TTC549 (cell line): Measurements from ENCODE around the gene MCAT.

ENCODE experiments used
- FAIRE-seq: peaks from 2 replicates; lab custom pipeline; 2012; peaks lifted over from hg19 to GRCh38; lab: Jason Lieb, UNC

MCAT gene

DNA sequence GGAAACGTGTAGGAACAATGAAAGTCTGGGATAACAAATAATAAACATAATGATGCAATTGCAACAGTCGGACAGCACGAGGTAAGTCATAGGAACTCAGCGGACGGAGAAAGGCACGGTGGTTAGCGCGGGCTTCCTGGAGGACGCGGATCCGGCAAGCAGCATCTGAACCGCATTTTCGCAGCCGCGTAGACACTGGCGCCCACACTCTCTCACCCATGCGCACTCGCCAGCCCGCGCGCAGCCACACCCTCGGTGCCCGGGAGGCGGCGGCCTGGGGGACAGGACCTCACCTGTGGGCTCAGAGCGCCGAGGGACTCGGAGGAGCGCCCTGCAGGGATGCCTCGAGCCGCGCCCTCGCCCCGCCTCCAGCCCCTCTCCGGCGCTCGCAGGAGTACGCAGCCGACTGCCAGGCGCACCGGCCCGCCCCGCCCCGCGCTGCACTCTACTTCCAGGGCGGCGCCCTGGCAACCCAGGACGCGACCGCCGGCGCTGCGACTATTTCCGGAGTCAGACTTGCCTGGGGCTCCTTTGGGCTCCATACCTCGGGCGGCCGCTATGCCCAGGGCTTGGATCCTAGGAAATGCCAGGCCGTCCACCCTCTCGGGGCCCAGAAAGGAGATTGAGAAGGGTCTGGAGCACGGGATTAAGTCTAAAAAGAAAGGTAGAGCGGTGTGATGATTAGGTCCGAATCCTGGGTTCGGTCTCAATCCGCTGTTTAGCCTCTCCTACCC is 54.0 kb downstream of the MCAT start, which contains the start of gene TTLL1:
Gene TTLL1, minus strand, starts transcription at position 408 of the 734 bp plus-strand sequence. CDS start 13,805 bp downstream, outside the sequence.
- no peak for FAIRE-seq

DNA sequence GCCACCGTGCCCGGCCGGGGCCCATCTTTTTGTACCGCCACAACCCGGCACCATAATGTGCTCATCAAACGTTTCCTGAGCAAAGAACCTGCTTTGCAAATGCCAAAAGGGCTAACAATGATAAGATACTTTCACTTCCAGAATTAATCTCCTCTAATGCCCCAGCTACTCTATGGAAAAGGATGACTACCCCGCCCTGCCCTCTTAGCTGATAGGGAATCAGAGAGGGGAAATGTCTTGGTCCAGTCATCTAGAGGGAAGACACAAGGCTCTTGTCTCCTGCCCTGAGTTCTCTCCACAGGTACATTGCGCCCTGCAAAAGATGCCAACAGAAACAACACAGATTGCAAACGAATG is 54.6 kb downstream of the MCAT start:
- no peak for FAIRE-seq

- FAIRE-seq: no peak
These were observed 57.3 kb downstream of the MCAT start for GRCh38 chr22:43085658-43086606.
